Measurements from ENCODE around the gene ACER3.

GRCh38 chr11:76838678-76839068 is 22.0 kb upstream of the ACER3 start:
- TF ChIP-seq CTCF (IDR thresholded peaks at IDR 0.05) = no peak
- no peak for TF ChIP-seq EP300 (IDR thresholded peaks at IDR 0.05)
